Measurements from ENCODE around the gene ANKRD39.

DNA sequence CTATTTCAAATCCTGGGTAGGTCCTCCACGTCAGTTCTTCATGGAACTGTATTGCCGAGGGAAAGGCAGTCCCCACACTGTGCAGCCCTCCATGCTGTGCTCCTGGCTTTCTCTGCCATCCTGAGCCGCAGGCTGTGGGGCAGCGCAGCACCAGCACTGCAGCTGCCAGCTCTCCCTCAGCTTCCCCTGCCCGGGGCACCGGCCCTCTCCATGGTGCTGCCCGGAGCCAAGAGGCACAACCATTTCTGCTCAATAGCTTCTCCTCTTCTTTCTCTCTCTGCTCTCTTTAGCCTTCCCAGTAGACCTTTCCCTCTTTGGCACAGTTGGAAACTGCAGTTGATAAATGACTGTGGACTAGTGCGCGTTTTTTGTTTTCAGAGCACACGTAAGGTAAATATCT is 26.1 kb downstream of the ANKRD39 start:
- TF ChIP-seq EP300 (IDR thresholded peaks at IDR 0.05; ENCODE audit: low read depth) = no peak
- no peak for TF ChIP-seq POLR2A (IDR thresholded peaks at IDR 0.05)

All from transverse colon (tissue), 1 donor.